IMR-90 (cell line): ENCODE data around the gene SLC35D1. TPM values are rescaled to one million over a fixed set of nuclear protein-coding genes. Genes with fewer than 3 reads are reported as not detected.
A peak's percentile ranks its signal among the peaks of the same experiment; 100 is the strongest.

Experiments used
- ATAC-seq: fragments of 200-7000 bp; cut with Tn5 transposase; 2 replicates; pipeline ENCODE4 v1.9.1; 2020; ENCODE audit warnings: low read depth, mild to moderate bottlenecking, moderate library complexity
- BruUV-seq: library from RNA; stranded (reverse); fragments of 400-500 nt; replicated peaks from 2 replicates; lab custom pipeline; 2021; lab: Mats Ljungman, UMichigan
- CTCF ChIA-PET: fragments of 300-600 bp; formaldehyde crosslinking; extraction: SDS; loops from one replicate; lab custom pipeline; 2021; ENCODE audit warnings: antibody characterized with exemption; lab: Yijun Ruan, JAX
- POLR2A ChIA-PET: fragments of 300-600 bp; sonication (Branson Sonifier 250); formaldehyde crosslinking; loops from one replicate; lab custom pipeline; 2022; ENCODE audit warnings: antibody characterized with exemption; ENCODE audit not compliant: unreplicated experiment; lab: Charles Lee
- DNase-seq: peaks from one replicate; pipeline ENCODE4 v3.0.0; 2013
- H2AFZ ChIP-seq: replicated peaks from 2 replicates; pipeline ENCODE3; 2013; ENCODE audit warnings: low read length, mild to moderate bottlenecking; ENCODE audit not compliant: poor library complexity
- H2AK5ac ChIP-seq: 2 replicates; pipeline ENCODE4 v1.6.1; 2013; ENCODE audit warnings: low read depth, low read length, inconsistent platforms
- H2AK9ac ChIP-seq: replicated peaks from 2 replicates; pipeline ENCODE3; 2013; ENCODE audit warnings: mild to moderate bottlenecking, low read depth, low read length, moderate library complexity; ENCODE audit not compliant: poor library complexity
- H2BK120ac ChIP-seq: 2 replicates; pipeline ENCODE4 v1.6.1; 2013; ENCODE audit warnings: low read depth, low read length, inconsistent platforms
- H2BK15ac ChIP-seq: 3 replicates; pipeline ENCODE4 v1.6.1; 2013; ENCODE audit warnings: low read depth, low read length, inconsistent platforms
- H2BK20ac ChIP-seq: 2 replicates; pipeline ENCODE4 v1.6.1; 2013; ENCODE audit warnings: low read depth, mild to moderate bottlenecking, inconsistent platforms, low read length, moderate library complexity
- H2BK5ac ChIP-seq: 2 replicates; pipeline ENCODE4 v1.6.1; 2013; ENCODE audit warnings: mild to moderate bottlenecking, low read depth, low read length, inconsistent platforms; ENCODE audit not compliant: poor library complexity, severe bottlenecking
- H3K14ac ChIP-seq: replicated peaks from 2 replicates; pipeline ENCODE4 v1.6.1; 2013; ENCODE audit warnings: low read depth, low read length, inconsistent platforms
- H3K18ac ChIP-seq: 2 replicates; pipeline ENCODE4 v1.6.1; 2013; ENCODE audit warnings: low read depth, low read length, control low read depth
- H3K23ac ChIP-seq: 2 replicates; pipeline ENCODE4 v1.6.1; 2013; ENCODE audit warnings: low read depth, low read length, inconsistent platforms
- H3K27ac ChIP-seq: 2 replicates; pipeline ENCODE4 v1.5.1; 2013; ENCODE audit warnings: mild to moderate bottlenecking, control low read depth, low read length; ENCODE audit not compliant: insufficient read depth
- H3K27me3 ChIP-seq: 2 replicates; pipeline ENCODE4 v1.6.1; 2013; ENCODE audit warnings: low read length; ENCODE audit not compliant: control insufficient read depth, insufficient read depth
- H3K36me3 ChIP-seq: 2 replicates; pipeline ENCODE4 v1.6.1; 2013; ENCODE audit warnings: low read length, mixed read lengths; ENCODE audit not compliant: control insufficient read depth, insufficient read depth
- H3K4ac ChIP-seq: 2 replicates; pipeline ENCODE4 v1.6.1; 2013; ENCODE audit warnings: low read depth, low read length, inconsistent platforms
- H3K4me1 ChIP-seq: 2 replicates; pipeline ENCODE4 v1.6.1; 2013; ENCODE audit warnings: low read length, mixed read lengths; ENCODE audit not compliant: control insufficient read depth, insufficient read depth
- H3K4me2 ChIP-seq: 2 replicates; pipeline ENCODE4 v1.6.1; 2013; ENCODE audit warnings: low read depth, mild to moderate bottlenecking, control low read depth, low read length, moderate library complexity
- H3K4me3 ChIP-seq: 2 replicates; pipeline ENCODE4 v1.5.1; 2013; ENCODE audit warnings: low read depth, mild to moderate bottlenecking, control low read depth, low read length, moderate library complexity; ENCODE audit not compliant: insufficient read depth
- H3K56ac ChIP-seq: 2 replicates; pipeline ENCODE4 v1.6.1; 2013; ENCODE audit warnings: low read length, inconsistent platforms; ENCODE audit not compliant: insufficient read depth; ENCODE audit errors: extremely low read depth
- H3K79me1 ChIP-seq, 2 experiments: 2 replicates each; pipeline ENCODE4 v1.6.1; 2013; ENCODE audit warnings: low read length in 2 of 2, inconsistent platforms in 1 of 2, low read depth in 1 of 2
- H3K9ac ChIP-seq: 2 replicates; pipeline ENCODE4 v1.6.1; 2013; ENCODE audit warnings: low read depth, low read length, control low read depth
- H3K9me1 ChIP-seq: 2 replicates; pipeline ENCODE4 v1.6.1; 2013; ENCODE audit warnings: low read length, inconsistent platforms; ENCODE audit not compliant: insufficient read depth
- H3K9me3 ChIP-seq: 2 replicates; pipeline ENCODE4 v1.6.1; 2013; ENCODE audit warnings: low read length; ENCODE audit not compliant: control insufficient read depth, insufficient read depth
- H4K20me1 ChIP-seq: 2 replicates; pipeline ENCODE4 v1.6.1; 2013; ENCODE audit warnings: low read length, inconsistent platforms; ENCODE audit not compliant: insufficient read depth
- H4K5ac ChIP-seq: 2 replicates; pipeline ENCODE4 v1.6.1; 2013; ENCODE audit warnings: mild to moderate bottlenecking, low read depth, low read length, control low read depth
- H4K8ac ChIP-seq, 2 experiments: 2 replicates each; pipeline ENCODE4 v1.6.1; 2013; ENCODE audit warnings: low read depth in 2 of 2, low read length in 2 of 2, control low read depth in 1 of 2, inconsistent platforms in 1 of 2
- H4K91ac ChIP-seq: 2 replicates; pipeline ENCODE4 v1.6.1; 2013; ENCODE audit warnings: low read depth, low read length, inconsistent platforms; ENCODE audit not compliant: insufficient read depth
- BHLHE40 ChIP-seq: fragments of 150-350 bp; IDR thresholded peaks from 2 replicates; pipeline ENCODE4 v1.6.1; 2016; ENCODE audit warnings: mild to moderate bottlenecking, low read depth, low read length
- CEBPB ChIP-seq: IDR thresholded peaks from 2 replicates; pipeline ENCODE4 v1.6.1; 2012; ENCODE audit warnings: low read depth, low read length, improper control_type of control experiment
- CHD1 ChIP-seq: IDR thresholded peaks from 2 replicates; pipeline ENCODE4 v1.6.1; 2012; ENCODE audit warnings: low read depth, low read length, improper control_type of control experiment
- FOS ChIP-seq: fragments of 150-350 bp; IDR thresholded peaks from 2 replicates; pipeline ENCODE4 v1.6.1; 2016; ENCODE audit warnings: low read depth, low read length
- MAFK ChIP-seq: IDR thresholded peaks from 2 replicates; pipeline ENCODE4 v1.6.1; 2012; ENCODE audit warnings: low read depth, low read length, improper control_type of control experiment
- MAZ ChIP-seq: IDR thresholded peaks from 2 replicates; pipeline ENCODE4 v1.6.1; 2012; ENCODE audit warnings: low read depth, mild to moderate bottlenecking, low read length, improper control_type of control experiment, moderate library complexity, borderline replicate concordance
- MXI1 ChIP-seq: IDR thresholded peaks from 2 replicates; pipeline ENCODE4 v1.6.1; 2012; ENCODE audit warnings: low read depth, mild to moderate bottlenecking, low read length, moderate library complexity, borderline replicate concordance
- NFE2L2 ChIP-seq: fragments of 150-350 bp; IDR thresholded peaks from 2 replicates; pipeline ENCODE4 v1.6.1; 2016; ENCODE audit warnings: low read depth, mild to moderate bottlenecking, low read length
- POLR2A ChIP-seq: IDR thresholded peaks from 2 replicates; pipeline ENCODE4 v1.6.1; 2012; ENCODE audit warnings: mild to moderate bottlenecking, low read depth, low read length
- RAD21 ChIP-seq: IDR thresholded peaks from 2 replicates; pipeline ENCODE4 v1.6.1; 2012; ENCODE audit warnings: low read length, improper control_type of control experiment
- RCOR1 ChIP-seq: IDR thresholded peaks from 2 replicates; pipeline ENCODE4 v1.6.1; 2012; ENCODE audit warnings: mild to moderate bottlenecking, low read length, improper control_type of control experiment; ENCODE audit not compliant: insufficient replicate concordance
- RFX5 ChIP-seq: IDR thresholded peaks from 2 replicates; pipeline ENCODE4 v1.8.0; 2012; ENCODE audit warnings: low read depth, mild to moderate bottlenecking, low read length, moderate library complexity
- SMC3 ChIP-seq: fragments of 150-350 bp; IDR thresholded peaks from 2 replicates; pipeline ENCODE4 v1.6.1; 2016; ENCODE audit warnings: low read depth, mild to moderate bottlenecking, antibody characterized with exemption, low read length, moderate library complexity
- WGBS, 2 experiments: methylation state at CpG; one replicate each; pipeline versions ENCODE4 v1.1.5 to v1.1.7; 2013; ENCODE audit warnings: missing lambda C conversion rate in 2 of 2; ENCODE audit not compliant: insufficient read length in 1 of 2; ENCODE audit errors: extremely low coverage in 2 of 2; 5-methylcytosine and 5-hydroxymethylcytosine counted together
- dilution Hi-C: fragments of 300-500 bp; cut with HindIII; formaldehyde crosslinking; loops from one replicate; pipeline ENCODE4 v1.14.3; 2018; ENCODE audit warnings: low sequenced_read_pairs; ENCODE audit not compliant: unreplicated experiment
- in situ Hi-C: fragments of 300-500 bp; cut with MboI; formaldehyde crosslinking; loops from 3 replicates; pipeline ENCODE4 v1.14.3; 2019; ENCODE audit warnings: low sequenced_read_pairs, inconsistent platforms, mixed read lengths
- intact Hi-C: fragments of 100-400 bp; cut with micrococcal nuclease; formaldehyde crosslinking; loops from 2 replicates; pipeline ENCODE4 v1.10.0; 2022
- polyA plus RNA-seq, 3 experiments: library from polyadenylated mRNA; depleted of rRNA; stranded (reverse); fragments of >200 nt; gene quantifications; 2 replicates each; pipeline ENCODE4 v1.2.3, GENCODE V29; 2012; ENCODE audit warnings: low replicate concordance in 1 of 3
- total RNA-seq: library from RNA; depleted of rRNA; stranded (reverse); fragments of >200 nt; gene quantifications from 2 replicates; pipeline ENCODE4 v1.2.3, GENCODE V29; 2012
- TF ChIP-seq, protein P1 (sequence below): conservative IDR thresholded peaks from 2 replicates; pipeline ENCODE4 v1.5.1; 2012; ENCODE audit warnings: mild to moderate bottlenecking, low read depth, low read length, improper control_type of control experiment
- TF ChIP-seq, protein P2 (sequence below): fragments of 150-350 bp; IDR thresholded peaks from 2 replicates; pipeline ENCODE4 v1.6.1; 2016; ENCODE audit warnings: low read depth, mild to moderate bottlenecking, low read length, moderate library complexity, borderline replicate concordance
- TF ChIP-seq, protein P3 (sequence below): fragments of 150-350 bp; IDR thresholded peaks from 2 replicates; pipeline ENCODE4 v1.6.1; 2017; ENCODE audit warnings: mild to moderate bottlenecking, antibody characterized with exemption, low read length, low read depth

SLC35D1 gene
- total and polyA plus RNA-seq, 2 of the 4 experiments (the other 2 are of a cell fraction) = 7.2 to 16.3 TPM

DNA sequence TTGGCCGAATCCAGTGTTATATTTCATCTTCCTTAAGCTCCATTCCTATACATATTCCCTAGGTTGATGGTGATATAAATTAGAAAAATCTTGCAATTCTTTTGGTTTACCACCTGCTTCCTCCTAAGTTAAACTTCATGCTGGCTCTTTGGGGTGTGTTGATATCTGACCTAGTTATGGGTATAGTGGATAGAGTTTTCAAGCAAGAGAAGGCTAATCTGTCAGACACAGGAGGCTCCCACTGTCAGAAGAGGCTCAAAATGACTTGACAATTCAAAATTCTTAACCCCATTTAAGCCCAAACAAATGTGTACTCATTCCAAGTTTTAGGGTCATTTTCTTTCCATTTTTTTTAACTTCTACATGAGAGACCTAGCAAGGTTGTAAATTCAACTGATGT, 8.5 kb upstream of the SLC35D1 start:
- ATAC-seq (no peak), DNase-seq (no peak)
- H3K9ac ChIP-seq = no peak overlapping the region
- H4K20me1 ChIP-seq = no peaks in the 10 kb centered on the region
- H3K14ac ChIP-seq = no peak overlapping the region
- peaks cover under 1% of the 10 kb centered on the region for H3K9me3 ChIP-seq
- H3K36me3 ChIP-seq = no peaks in the 10 kb centered on the region
- CTCF ChIA-PET = no interaction called here
- no peak overlapping the region for H4K8ac ChIP-seq
- peaks cover 21% of the 10 kb centered on the region for H3K4me1 ChIP-seq
- peaks cover 0 to 9% of the 10 kb centered on the region in 2 experiments; a peak in 1 of 4 replicates for H3K79me1 ChIP-seq
- H3K27ac ChIP-seq = no peak overlapping the region
- no peak overlapping the region for H3K4me2 ChIP-seq
- POLR2A ChIA-PET = no interaction called here
- dilution Hi-C loops (no loop called here), in situ Hi-C loops (no loop called here), intact Hi-C loops (loop anchor here (10.0 kb wide), 1 partner anchor 52 kb away; no protein-coding TSS in a partner anchor)
- no peak overlapping the region for H3K18ac ChIP-seq
- peak overlapping the region; percentile 61 for H2BK120ac ChIP-seq
- no CpG with 5 or more reads among the region's 1 CpG for WGBS, 2 experiments
- no peak overlapping the region for H2AK5ac ChIP-seq
- H3K4ac ChIP-seq = no peak overlapping the region
- H3K56ac ChIP-seq = no peak overlapping the region
- H4K91ac ChIP-seq = peak overlapping the region; percentile 54; the same call in 1 of the 2 replicates
- H2BK5ac ChIP-seq = no peak overlapping the region
- H2BK15ac ChIP-seq = peak overlapping the region; percentile 89; the same call in 1 of the 3 replicates
- TF ChIP-seq MAFK (no peak), MAZ (no peak), CHD1 (no peak), FOS (no peak), NFE2L2 (no peak), MXI1 (no peak), CEBPB (no peak), BHLHE40 (no peak), RAD21 (no peak), SMC3 (no peak), POLR2A (no peak), RCOR1 (no peak), RFX5 (no peak)
- TF ChIP-seq, protein P1, sequence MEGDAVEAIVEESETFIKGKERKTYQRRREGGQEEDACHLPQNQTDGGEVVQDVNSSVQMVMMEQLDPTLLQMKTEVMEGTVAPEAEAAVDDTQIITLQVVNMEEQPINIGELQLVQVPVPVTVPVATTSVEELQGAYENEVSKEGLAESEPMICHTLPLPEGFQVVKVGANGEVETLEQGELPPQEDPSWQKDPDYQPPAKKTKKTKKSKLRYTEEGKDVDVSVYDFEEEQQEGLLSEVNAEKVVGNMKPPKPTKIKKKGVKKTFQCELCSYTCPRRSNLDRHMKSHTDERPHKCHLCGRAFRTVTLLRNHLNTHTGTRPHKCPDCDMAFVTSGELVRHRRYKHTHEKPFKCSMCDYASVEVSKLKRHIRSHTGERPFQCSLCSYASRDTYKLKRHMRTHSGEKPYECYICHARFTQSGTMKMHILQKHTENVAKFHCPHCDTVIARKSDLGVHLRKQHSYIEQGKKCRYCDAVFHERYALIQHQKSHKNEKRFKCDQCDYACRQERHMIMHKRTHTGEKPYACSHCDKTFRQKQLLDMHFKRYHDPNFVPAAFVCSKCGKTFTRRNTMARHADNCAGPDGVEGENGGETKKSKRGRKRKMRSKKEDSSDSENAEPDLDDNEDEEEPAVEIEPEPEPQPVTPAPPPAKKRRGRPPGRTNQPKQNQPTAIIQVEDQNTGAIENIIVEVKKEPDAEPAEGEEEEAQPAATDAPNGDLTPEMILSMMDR = no peak
- TF ChIP-seq, protein P2, sequence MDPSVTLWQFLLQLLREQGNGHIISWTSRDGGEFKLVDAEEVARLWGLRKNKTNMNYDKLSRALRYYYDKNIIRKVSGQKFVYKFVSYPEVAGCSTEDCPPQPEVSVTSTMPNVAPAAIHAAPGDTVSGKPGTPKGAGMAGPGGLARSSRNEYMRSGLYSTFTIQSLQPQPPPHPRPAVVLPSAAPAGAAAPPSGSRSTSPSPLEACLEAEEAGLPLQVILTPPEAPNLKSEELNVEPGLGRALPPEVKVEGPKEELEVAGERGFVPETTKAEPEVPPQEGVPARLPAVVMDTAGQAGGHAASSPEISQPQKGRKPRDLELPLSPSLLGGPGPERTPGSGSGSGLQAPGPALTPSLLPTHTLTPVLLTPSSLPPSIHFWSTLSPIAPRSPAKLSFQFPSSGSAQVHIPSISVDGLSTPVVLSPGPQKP = no peak
- TF ChIP-seq, protein P3, sequence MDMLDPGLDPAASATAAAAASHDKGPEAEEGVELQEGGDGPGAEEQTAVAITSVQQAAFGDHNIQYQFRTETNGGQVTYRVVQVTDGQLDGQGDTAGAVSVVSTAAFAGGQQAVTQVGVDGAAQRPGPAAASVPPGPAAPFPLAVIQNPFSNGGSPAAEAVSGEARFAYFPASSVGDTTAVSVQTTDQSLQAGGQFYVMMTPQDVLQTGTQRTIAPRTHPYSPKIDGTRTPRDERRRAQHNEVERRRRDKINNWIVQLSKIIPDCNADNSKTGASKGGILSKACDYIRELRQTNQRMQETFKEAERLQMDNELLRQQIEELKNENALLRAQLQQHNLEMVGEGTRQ = no peak
- no TSS peak for BruUV-seq
- no peak overlapping the region for H3K4me3 ChIP-seq
- H3K9me1 ChIP-seq = peaks cover 9% of the 10 kb centered on the region
- H2AK9ac ChIP-seq = no peak overlapping the region
- H3K27me3 ChIP-seq = no peaks in the 10 kb centered on the region
- H3K23ac ChIP-seq = no peak overlapping the region; the same call in 1 of the 2 replicates
- no peak overlapping the region for H4K5ac ChIP-seq
- H2AFZ ChIP-seq = no peak overlapping the region
- 0 out of 2 replicates have a peak overlapping the region, but pooled peaks have one; percentile 64 for H2BK20ac ChIP-seq
